K562 (cell line): ENCODE results near the gene ALK. TPM values are rescaled to one million over a fixed set of nuclear protein-coding genes. Genes with fewer than 3 reads are reported as not detected.

ENCODE experiments used
- ATAC-seq: fragments of 200-7000 bp; cut with Tn5 transposase; 3 replicates; pipeline ENCODE4 v1.9.1; 2020; ENCODE audit warnings: moderate library complexity
- BruUV-seq: library from RNA; stranded (reverse); fragments of 400-500 nt; replicated peaks from 2 replicates; lab custom pipeline; 2021; lab: Mats Ljungman, UMichigan
- CTCF ChIA-PET: fragments of 300-600 bp; formaldehyde crosslinking; extraction: SDS; loops from one replicate; lab custom pipeline; 2021; ENCODE audit warnings: low intra/inter-chr PET ratio; lab: Yijun Ruan, JAX
- POLR2A ChIA-PET: fragments of 300-600, 350-650 bp; sonication (Branson Sonifier 250); formaldehyde crosslinking; extraction: SDS; loops from one replicate; lab custom pipeline; 2021; ENCODE audit warnings: antibody characterized with exemption, inconsistent platforms; lab: Yijun Ruan, JAX
- DNase-seq, 4 experiments: peaks; one replicate each; pipeline versions ENCODE4 v3.0.0 to v3.0.0-alpha.2; 2011 to 2018; ENCODE audit warnings: low spot score in 3 of 4, mixed read lengths in 3 of 4; ENCODE audit errors: extremely low read depth in 1 of 4
- FAIRE-seq: peaks from 2 replicates; lab custom pipeline; 2011; peaks lifted over from hg19 to GRCh38; lab: Jason Lieb, UNC
- H2AFZ ChIP-seq: 2 replicates; pipeline ENCODE4 v1.6.0; 2011; ENCODE audit warnings: low read depth, low read length, control low read depth, inconsistent platforms
- H3K27ac ChIP-seq: fragments of 200-600 bp; 3 replicates; pipeline ENCODE4 v1.8.0; 2011; ENCODE audit warnings: low read depth, mild to moderate bottlenecking, control low read depth, inconsistent platforms, low read length, moderate library complexity, mixed read lengths; ENCODE audit errors: extremely low read depth
- H3K27me3 ChIP-seq, 2 experiments: fragments of 300-600 bp in 1 of 2; 2 replicates in 1 of 2; 3 replicates in 1 of 2; pipeline versions ENCODE4 v1.6.0 to v1.8.0; 2011; ENCODE audit warnings: inconsistent platforms in 2 of 2, low read length in 2 of 2, mild to moderate bottlenecking in 1 of 2, mixed read lengths in 1 of 2, moderate library complexity in 1 of 2; ENCODE audit not compliant: control insufficient read depth in 2 of 2, insufficient read depth in 2 of 2
- H3K36me3 ChIP-seq: fragments of 300-600 bp; 3 replicates; pipeline ENCODE4 v1.8.0; 2011; ENCODE audit warnings: mild to moderate bottlenecking, low read length, inconsistent platforms; ENCODE audit not compliant: control insufficient read depth, insufficient read depth
- H3K4me1 ChIP-seq, 2 experiments: fragments of 200-600 bp in 1 of 2; replicated peaks in 1 of 2; 2 replicates in 1 of 2; 3 replicates in 1 of 2; pipeline versions ENCODE4 v1.5.1 to v1.8.0; 2011; ENCODE audit warnings: inconsistent platforms in 2 of 2, low read length in 2 of 2, mild to moderate bottlenecking in 1 of 2, mixed read lengths in 1 of 2, moderate library complexity in 1 of 2; ENCODE audit not compliant: control insufficient read depth in 2 of 2, insufficient read depth in 2 of 2
- H3K4me2 ChIP-seq: 2 replicates; pipeline ENCODE4 v1.6.1; 2011; ENCODE audit warnings: low read length, control low read depth, inconsistent platforms, mixed read lengths; ENCODE audit not compliant: insufficient read depth
- H3K4me3 ChIP-seq: fragments of 200-600 bp; sonication (generic), shearing (Covaris generic); 2 replicates; pipeline ENCODE4 v1.5.1; 2016; ENCODE audit warnings: control low read depth, inconsistent platforms
- H3K79me2 ChIP-seq: fragments of 200-600 bp; 3 replicates; pipeline ENCODE4 v1.8.0; 2011; ENCODE audit warnings: low read length, inconsistent platforms; ENCODE audit not compliant: control insufficient read depth, insufficient read depth
- H3K9ac ChIP-seq, 2 experiments: 2 replicates each; pipeline versions ENCODE4 v1.6.0 to v1.6.1; 2011; ENCODE audit warnings: low read depth in 2 of 2, low read length in 2 of 2, control low read depth in 1 of 2, inconsistent platforms in 1 of 2, mild to moderate bottlenecking in 1 of 2, mixed read lengths in 1 of 2; ENCODE audit not compliant: insufficient read depth in 1 of 2
- H3K9me1 ChIP-seq: one replicate; pipeline ENCODE4 v1.6.0; 2011; ENCODE audit warnings: inconsistent platforms, mild to moderate bottlenecking, low read length, moderate library complexity; ENCODE audit not compliant: control insufficient read depth, insufficient read depth
- H3K9me3 ChIP-seq: replicated peaks from 2 replicates; pipeline ENCODE4 v1.5.1; 2011; ENCODE audit warnings: low read depth, low read length, inconsistent platforms; ENCODE audit not compliant: control insufficient read depth, insufficient read depth
- H4K20me1 ChIP-seq: replicated peaks from 2 replicates; pipeline ENCODE4 v1.6.1; 2011; ENCODE audit warnings: low read length, inconsistent platforms, mixed read lengths; ENCODE audit not compliant: control insufficient read depth, insufficient read depth
- BACH1 ChIP-seq: fragments of 200-800 bp; sonication (Bioruptor generic); IDR thresholded peaks from 2 replicates; pipeline ENCODE4 v1.6.1; 2016; ENCODE audit warnings: missing genetic modification characterization, missing compliant biosample characterization
- CHAMP1 ChIP-seq: fragments of 450-650 bp; IDR thresholded peaks from 2 replicates; pipeline ENCODE4 v1.6.1; 2016; ENCODE audit warnings: mild to moderate bottlenecking
- CTBP1 ChIP-seq: fragments of 450-650 bp; IDR thresholded peaks from 2 replicates; pipeline ENCODE4 v1.6.1; 2016; ENCODE audit warnings: borderline replicate concordance
- DIDO1 ChIP-seq: fragments of 450-650 bp; IDR thresholded peaks from 2 replicates; pipeline ENCODE4 v1.6.1; 2016; ENCODE audit warnings: low read depth, missing biosample characterization, missing genetic modification characterization
- GATAD2B ChIP-seq: fragments of 450-650 bp; IDR thresholded peaks from 2 replicates; pipeline ENCODE4 v1.6.1; 2017; ENCODE audit warnings: mild to moderate bottlenecking, borderline replicate concordance
- HMGXB4 ChIP-seq: sonication (generic); formaldehyde crosslinking; IDR thresholded peaks from 2 replicates; pipeline ENCODE4 v1.8.1; 2023; ENCODE audit warnings: mild to moderate bottlenecking, missing genetic modification reagents
- JUNB ChIP-seq: fragments of 450-650 bp; formaldehyde crosslinking; conservative IDR thresholded peaks from 2 replicates; pipeline ENCODE4 v1.4.0; 2020; ENCODE audit warnings: mild to moderate bottlenecking
- KDM4B ChIP-seq, 2 experiments: fragments of 450-650 bp in 1 of 2; sonication (generic) in 1 of 2; IDR thresholded peaks; 2 replicates each; pipeline ENCODE4 v1.6.1; 2016 to 2017; ENCODE audit warnings: borderline replicate concordance in 2 of 2, antibody characterized with exemption in 1 of 2, low read depth in 1 of 2, mild to moderate bottlenecking in 1 of 2
- MTF1 ChIP-seq: fragments of 250-450 bp; sonication (Bioruptor Pico); IDR thresholded peaks from 2 replicates; pipeline ENCODE4 v1.9.0; 2021; ENCODE audit warnings: moderate library complexity, mild to moderate bottlenecking, inconsistent platforms, borderline replicate concordance
- RBM15 ChIP-seq: fragments of 200-400 bp; formaldehyde crosslinking; IDR thresholded peaks from 2 replicates; pipeline ENCODE4 v1.6.1; 2018; ENCODE audit warnings: mild to moderate bottlenecking, low read length, moderate library complexity; ENCODE audit not compliant: insufficient read depth
- SAFB2 ChIP-seq: fragments of 200-400 bp; formaldehyde crosslinking; IDR thresholded peaks from 2 replicates; pipeline ENCODE4 v1.6.1; 2018; ENCODE audit warnings: borderline replicate concordance, low read length, low read depth, moderate library complexity; ENCODE audit not compliant: severe bottlenecking
- SIRT6 ChIP-seq: IDR thresholded peaks from one replicate; pipeline ENCODE4 v1.6.1; 2012; ENCODE audit warnings: low read depth, mild to moderate bottlenecking, control low read depth, inconsistent platforms, low read length, moderate library complexity
- ZBTB11 ChIP-seq, 3 experiments: fragments of 200-800 bp in 1 of 3; fragments of 250-450 bp in 1 of 3; fragments of 450-650 bp in 1 of 3; sonication (Bioruptor Pico) in 1 of 3; sonication (Bioruptor generic) in 1 of 3; formaldehyde crosslinking in 1 of 3; IDR thresholded peaks; 2 replicates each; pipeline versions ENCODE4 v1.6.1 to v1.8.0; 2016 to 2022; ENCODE audit warnings: mild to moderate bottlenecking in 2 of 3, missing genetic modification characterization in 2 of 3, missing compliant biosample characterization in 1 of 3, moderate library complexity in 1 of 3
- ZNF408 ChIP-seq: fragments of 250-450 bp; sonication (Bioruptor Pico); IDR thresholded peaks from 2 replicates; pipeline ENCODE4 v1.4.0; 2020; ENCODE audit warnings: low read depth, mild to moderate bottlenecking, moderate library complexity
- in situ Hi-C: fragments of 300-500 bp; cut with MboI; formaldehyde crosslinking; loops from 4 replicates; pipeline ENCODE4 v1.15.0; 2018; ENCODE audit warnings: inconsistent platforms, mixed read lengths
- intact Hi-C: fragments of 100-400 bp; cut with micrococcal nuclease; formaldehyde crosslinking; loops from 2 replicates; pipeline ENCODE4 v1.14.2; 2022
- polyA plus RNA-seq, 8 experiments: library from polyadenylated mRNA; depleted of rRNA in 4 of 8; stranded (reverse) in 5 of 8; unstranded in 3 of 8; fragments of >200 nt; fragmentation: Nextera tagmentation in 2 of 8; fragmentation: Illumina TruSeq in 1 of 8; extraction: Ambion mirVana in 2 of 8; extraction: Trizol in 1 of 8; gene quantifications; 2 replicates each; pipeline versions ENCODE4 v1.2.1 to v1.2.3, GENCODE V29; 2011 to 2014; ENCODE audit warnings: inconsistent platforms in 1 of 8, missing spikeins in 1 of 8
- total RNA-seq, 7 experiments: library from RNA; depleted of rRNA in 6 of 7; stranded (reverse); fragments of >200 nt in 6 of 7; fragmentation: Illumina TruSeq in 2 of 7; extraction: Trizol in 2 of 7; gene quantifications; 2 replicates each; pipeline versions ENCODE4 v1.2.1 to v1.2.3, GENCODE V29; 2011 to 2021; ENCODE audit warnings: low replicate concordance in 1 of 7

The ALK gene
- total and polyA plus RNA-seq, 9 of the 15 experiments (the other 6 are each of a cell fraction or from before 2014, with no cell fraction given), result not detected

GRCh38 chr2:29562896-29563295, 358.5 kb downstream of the ALK start (continued):
- TF ChIP-seq KDM4B (IDR thresholded peaks at IDR 0.05; ENCODE audit: borderline replicate concordance in 2 of 2, low read depth in 1 of 2) (no peak), DIDO1 (tag) (no peak), SAFB2 (no peak), GATAD2B (no peak), SIRT6 (no peak), RBM15 (no peak), ZNF408 (no peak), CHAMP1 (no peak)

GRCh38 chr2:29562319-29562718, 359.1 kb downstream of the ALK start:
- Histone ChIP-seq H2AFZ (no peak overlapping the region), H3K9me3 (no peaks in the 10 kb centered on the region), H3K27ac (no peak overlapping the region), H3K4me1 (no peaks in the 10 kb centered on the region), H3K9me1 (no peaks in the 10 kb centered on the region), H3K9ac (no peak overlapping the region), H3K36me3 (no peaks in the 10 kb centered on the region), H3K4me2 (no peak overlapping the region), H3K4me3 (no peak overlapping the region), H3K27me3 (no peaks in the 10 kb centered on the region; a peak in 1 of 5 replicates), H4K20me1 (no peaks in the 10 kb centered on the region; the same call in 1 of the 2 replicates), H3K79me2 (no peaks in the 10 kb centered on the region)
- ChIA-PET CTCF (no interaction called here), POLR2A (interaction anchor here (0.7 kb wide), 1 partner anchor 17 kb away, joined by 5 read pairs; no protein-coding TSS in a partner anchor)
- no peak for ATAC-seq
- intact Hi-C loops, result no loop called here
- no peak for DNase-seq
- no TSS peak for BruUV-seq
- in situ Hi-C loops, result no loop called here
- no peak for FAIRE-seq
- TF ChIP-seq HMGXB4, result no peak
- no peak for TF ChIP-seq MTF1
- TF ChIP-seq ZBTB11 (CRISPR knock-in tag; IDR thresholded peaks at IDR 0.05), result no peak
- TF ChIP-seq JUNB, result no peak
- no peak for TF ChIP-seq BACH1
- TF ChIP-seq CTBP1, result no peak
